ENCODE measurements around the gene FBN2. TPM values are rescaled to one million over a fixed set of nuclear protein-coding genes. Genes with fewer than 3 reads are reported as not detected.
"Not testable (repeated sequence)": the region's sequence is repeated elsewhere in the genome, so short reads cannot be mapped to it uniquely, and the experiment has no call there.

Gene FBN2
- total RNA-seq, 2 donors from 2014 or later, result not detected

- Mint-ChIP-seq H3K36me3 (no peaks in the 10 kb centered on the region), H3K27me3 (no peaks in the 10 kb centered on the region), H3K9me3 (peaks cover 10% of the 10 kb centered on the region), H3K27ac (no peak overlapping the region), H3K4me3 (no peak overlapping the region), H3K4me1 (ENCODE audit: low read depth in 2 of 2) (no peaks in the 10 kb centered on the region)
- DNase-seq (ENCODE audit: low spot score), result no peak
- no peak for ATAC-seq
These were observed 125.7 kb downstream of the FBN2 start for GRCh38 chr5:128412145-128412930.

- no peaks in the 10 kb centered on the region for H3K36me3 Mint-ChIP-seq
- H3K27ac Mint-ChIP-seq, result no peak overlapping the region
- no peaks in the 10 kb centered on the region for H3K4me1 Mint-ChIP-seq (ENCODE audit: low read depth in 2 of 2)
- H3K9me3 Mint-ChIP-seq, result peaks cover 8% of the 10 kb centered on the region
- no peak for ATAC-seq
- H3K4me3 Mint-ChIP-seq, result no peak overlapping the region
- H3K27me3 Mint-ChIP-seq, result no peaks in the 10 kb centered on the region
- no peak for DNase-seq (ENCODE audit: low spot score)
These were observed 128.8 kb downstream of the FBN2 start for GRCh38 chr5:128409166-128409800.

GRCh38 chr5:128408622-128409021 lies 129.4 kb downstream of the FBN2 start:
- Mint-ChIP-seq H3K27me3 (no peaks in the 10 kb centered on the region), H3K4me3 (no peak overlapping the region), H3K27ac (no peak overlapping the region), H3K4me1 (ENCODE audit: low read depth in 2 of 2) (no peaks in the 10 kb centered on the region), H3K9me3 (peaks cover 8% of the 10 kb centered on the region), H3K36me3 (no peaks in the 10 kb centered on the region)
- no peak for DNase-seq (ENCODE audit: low spot score)
- no peak for ATAC-seq

DNA sequence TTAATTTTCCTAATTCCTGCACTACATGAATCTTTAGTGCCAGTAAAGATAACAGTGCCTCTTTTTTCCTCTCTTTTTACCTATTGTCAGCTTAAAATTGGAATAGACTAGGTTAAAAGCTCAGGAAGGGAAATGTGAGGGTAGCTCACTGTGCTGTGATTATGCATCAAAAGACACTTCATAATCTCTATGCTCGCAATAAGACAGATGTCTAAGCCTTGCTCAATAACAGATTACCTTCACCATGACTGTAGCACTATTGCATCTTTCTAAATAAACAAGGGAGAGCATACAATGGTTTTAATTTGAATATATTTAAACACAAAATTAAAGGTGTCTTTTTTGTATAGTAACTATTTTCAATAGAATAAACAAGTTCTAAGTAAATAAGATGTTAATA lies 130.1 kb downstream of the FBN2 start:
- DNase-seq (ENCODE audit: low spot score) (no peak), ATAC-seq (no peak)
- H3K36me3 Mint-ChIP-seq, result no peaks in the 10 kb centered on the region
- peaks cover 4% of the 10 kb centered on the region for H3K9me3 Mint-ChIP-seq
- H3K4me3 Mint-ChIP-seq, result no peak overlapping the region
- no peaks in the 10 kb centered on the region for H3K4me1 Mint-ChIP-seq (ENCODE audit: low read depth in 2 of 2)
- H3K27me3 Mint-ChIP-seq, result no peaks in the 10 kb centered on the region
- H3K27ac Mint-ChIP-seq, result no peak overlapping the region

GRCh38 chr5:128406803-128407202 lies 131.2 kb downstream of the FBN2 start:
- Mint-ChIP-seq H3K4me3 (no peak overlapping the region), H3K27ac (no peak overlapping the region), H3K4me1 (ENCODE audit: low read depth in 2 of 2) (no peaks in the 10 kb centered on the region), H3K9me3 (peaks cover 4% of the 10 kb centered on the region), H3K27me3 (no peaks in the 10 kb centered on the region), H3K36me3 (no peaks in the 10 kb centered on the region)
- ATAC-seq (no peak), DNase-seq (ENCODE audit: low spot score) (no peak)

- H3K4me1 Mint-ChIP-seq (ENCODE audit: low read depth in 2 of 2), result no peaks in the 10 kb centered on the region
- DNase-seq (ENCODE audit: low spot score), result no peak
- peaks cover 6% of the 10 kb centered on the region for H3K9me3 Mint-ChIP-seq
- H3K4me3 Mint-ChIP-seq, result no peak overlapping the region
- no peaks in the 10 kb centered on the region for H3K36me3 Mint-ChIP-seq
- H3K27me3 Mint-ChIP-seq, result no peaks in the 10 kb centered on the region
- no peak overlapping the region for H3K27ac Mint-ChIP-seq
- no peak for ATAC-seq
These were observed 132.9 kb downstream of the FBN2 start for GRCh38 chr5:128405159-128405558.

GRCh38 chr5:128403333-128403732 lies 134.7 kb downstream of the FBN2 start:
- Mint-ChIP-seq H3K4me1 (ENCODE audit: low read depth in 2 of 2) (no peaks in the 10 kb centered on the region), H3K27ac (no peak overlapping the region), H3K36me3 (no peaks in the 10 kb centered on the region), H3K9me3 (peaks cover 7% of the 10 kb centered on the region), H3K4me3 (no peak overlapping the region), H3K27me3 (no peaks in the 10 kb centered on the region)
- no peak for DNase-seq (ENCODE audit: low spot score)
- no peak for ATAC-seq

GRCh38 chr5:128402506-128402905 lies 135.5 kb downstream of the FBN2 start:
- no peak for ATAC-seq

DNA sequence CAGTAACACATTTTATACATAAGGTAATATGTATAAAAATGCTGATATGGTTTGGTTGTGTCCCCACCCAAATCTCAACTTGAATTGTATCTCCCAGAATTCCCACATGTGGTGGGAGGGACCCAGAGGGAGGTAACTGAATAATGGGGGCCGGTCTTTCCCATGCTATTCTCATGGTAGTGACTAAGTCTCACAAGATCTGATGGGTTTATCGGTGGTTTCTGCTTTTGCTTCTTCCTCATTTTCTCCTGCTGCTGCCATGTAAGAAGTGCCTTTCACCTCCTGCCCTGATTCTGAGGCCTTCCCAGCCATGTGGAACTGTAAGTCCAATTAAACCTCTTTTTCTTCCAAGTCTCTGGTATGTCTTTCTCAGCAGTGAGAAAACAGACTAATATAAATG lies 137.3 kb downstream of the FBN2 start:
- not testable (repeated sequence) for H3K4me3 Mint-ChIP-seq; H3K27ac Mint-ChIP-seq; DNase-seq (ENCODE audit: low spot score); H3K27me3 Mint-ChIP-seq; ATAC-seq; H3K4me1 Mint-ChIP-seq (ENCODE audit: low read depth in 2 of 2); H3K9me3 Mint-ChIP-seq; H3K36me3 Mint-ChIP-seq

More at GRCh38 chr5:128402506-128402905, 135.5 kb downstream of the FBN2 start:
- Mint-ChIP-seq H3K27ac (no peak overlapping the region), H3K9me3 (peaks cover 7% of the 10 kb centered on the region), H3K36me3 (no peaks in the 10 kb centered on the region), H3K27me3 (no peaks in the 10 kb centered on the region), H3K4me1 (ENCODE audit: low read depth in 2 of 2) (no peaks in the 10 kb centered on the region), H3K4me3 (no peak overlapping the region)
- DNase-seq (ENCODE audit: low spot score), result no peak

DNA sequence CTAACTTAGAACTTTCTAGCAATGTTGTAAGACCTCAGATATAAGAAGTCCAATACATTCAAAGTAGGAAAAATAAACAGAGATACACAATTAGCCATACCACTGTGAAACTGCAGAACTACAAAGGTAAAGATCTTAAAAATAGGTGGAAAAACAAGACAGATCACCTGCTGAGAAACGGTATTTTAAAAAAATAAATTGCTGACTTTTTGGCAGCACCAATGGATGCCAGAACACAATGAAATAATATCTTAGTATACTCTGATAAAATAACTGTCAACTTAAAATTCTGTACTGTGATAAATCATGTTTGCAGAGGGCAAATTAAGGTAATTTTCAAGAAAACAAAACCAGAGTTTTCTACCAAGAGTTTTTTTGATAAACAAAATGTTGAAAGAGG lies 138.9 kb downstream of the FBN2 start:
- ATAC-seq, result no peak
- H3K36me3 Mint-ChIP-seq, result no peaks in the 10 kb centered on the region
- DNase-seq (ENCODE audit: low spot score), result no peak
- H3K27ac Mint-ChIP-seq, result no peak overlapping the region
- no peaks in the 10 kb centered on the region for H3K27me3 Mint-ChIP-seq
- H3K4me3 Mint-ChIP-seq, result no peak overlapping the region
- H3K4me1 Mint-ChIP-seq (ENCODE audit: low read depth in 2 of 2), result no peaks in the 10 kb centered on the region
- H3K9me3 Mint-ChIP-seq, result peaks cover 15% of the 10 kb centered on the region

GRCh38 chr5:128397876-128398275 lies 140.2 kb downstream of the FBN2 start:
- Mint-ChIP-seq H3K9me3 (peaks cover 15% of the 10 kb centered on the region), H3K4me3 (no peak overlapping the region), H3K36me3 (no peaks in the 10 kb centered on the region), H3K27me3 (no peaks in the 10 kb centered on the region), H3K27ac (no peak overlapping the region), H3K4me1 (ENCODE audit: low read depth in 2 of 2) (no peaks in the 10 kb centered on the region)
- ATAC-seq (no peak), DNase-seq (ENCODE audit: low spot score) (no peak)

GRCh38 chr5:128395073-128395472 lies 143.0 kb downstream of the FBN2 start:
- ATAC-seq (no peak), DNase-seq (ENCODE audit: low spot score) (no peak)
- Mint-ChIP-seq H3K27ac (no peak overlapping the region), H3K4me1 (ENCODE audit: low read depth in 2 of 2) (no peaks in the 10 kb centered on the region), H3K27me3 (no peaks in the 10 kb centered on the region), H3K36me3 (no peaks in the 10 kb centered on the region), H3K9me3 (peaks cover 12% of the 10 kb centered on the region), H3K4me3 (no peak overlapping the region)

DNA sequence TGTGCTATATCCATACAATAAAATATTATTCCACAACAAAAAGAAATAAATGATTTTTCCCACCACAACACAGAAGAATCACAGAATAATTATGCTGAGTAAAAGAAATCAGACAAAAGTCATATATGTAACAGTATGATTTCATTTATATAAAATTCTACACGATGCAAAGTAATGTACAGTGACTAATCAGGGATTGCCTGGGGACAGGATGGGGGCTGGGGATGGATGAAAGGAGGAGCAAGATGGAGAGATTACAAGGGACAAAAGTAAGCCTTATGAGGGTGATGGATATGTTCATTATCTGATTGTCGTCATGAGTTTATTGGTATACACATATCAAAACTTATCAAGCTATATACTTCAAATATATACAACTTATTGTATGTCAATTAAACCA lies 154.0 kb downstream of the FBN2 start:
- H3K27ac Mint-ChIP-seq, result no peak overlapping the region

GRCh38 chr5:128380337-128380736 lies 157.7 kb downstream of the FBN2 start:
- Mint-ChIP-seq H3K27ac (no peak overlapping the region), H3K4me3 (no peak overlapping the region), H3K36me3 (no peaks in the 10 kb centered on the region), H3K4me1 (ENCODE audit: low read depth in 2 of 2) (no peaks in the 10 kb centered on the region), H3K27me3 (no peaks in the 10 kb centered on the region), H3K9me3 (peaks cover 13% of the 10 kb centered on the region)
- ATAC-seq (no peak), DNase-seq (ENCODE audit: low spot score) (no peak)

More for the DNA sequence above, 154.0 kb downstream of the FBN2 start:
- Mint-ChIP-seq H3K4me1 (ENCODE audit: low read depth in 2 of 2) (no peaks in the 10 kb centered on the region), H3K9me3 (peaks cover 18% of the 10 kb centered on the region), H3K27me3 (no peaks in the 10 kb centered on the region), H3K36me3 (no peaks in the 10 kb centered on the region), H3K4me3 (no peak overlapping the region)
- ATAC-seq (no peak), DNase-seq (ENCODE audit: low spot score) (no peak)
